ENCODE results near the gene CACNA1H.

Gene CACNA1H

GRCh38 chr16:1157639-1158455 is 4.9 kb downstream of the CACNA1H start:
- no peak for DNase-seq (ENCODE audit: low read depth in 2 of 2, low spot score in 1 of 2)

GRCh38 chr16:1158456-1159324 is 5.8 kb downstream of the CACNA1H start:
- no peak for DNase-seq (ENCODE audit: low read depth in 2 of 2, low spot score in 1 of 2)

- no peak for DNase-seq (ENCODE audit: low read depth in 2 of 2, low spot score in 1 of 2)
Measured at GRCh38 chr16:1159325-1159972, 6.5 kb downstream of the CACNA1H start.

- DNase-seq (ENCODE audit: low read depth in 2 of 2, low spot score in 1 of 2) = no peak
Measured at GRCh38 chr16:1159973-1160772, 7.3 kb downstream of the CACNA1H start.

- no peak for DNase-seq (ENCODE audit: low read depth in 2 of 2, low spot score in 1 of 2)
Measured at GRCh38 chr16:1160773-1161348, 8.0 kb downstream of the CACNA1H start.

- DNase-seq (ENCODE audit: low read depth in 2 of 2, low spot score in 1 of 2) = no peak
Measured at GRCh38 chr16:1162701-1163566, 10.0 kb downstream of the CACNA1H start.

- no peak for DNase-seq (ENCODE audit: low read depth in 2 of 2, low spot score in 1 of 2)
Measured at GRCh38 chr16:1163567-1164055, 10.7 kb downstream of the CACNA1H start.

GRCh38 chr16:1164382-1164781 is 11.5 kb downstream of the CACNA1H start:
- no peak for DNase-seq (ENCODE audit: low read depth in 2 of 2, low spot score in 1 of 2)

- no peak for DNase-seq (ENCODE audit: low read depth in 2 of 2, low spot score in 1 of 2)
Measured at GRCh38 chr16:1164975-1165374, 12.1 kb downstream of the CACNA1H start.

GRCh38 chr16:1165511-1165910 is 12.6 kb downstream of the CACNA1H start:
- no peak for DNase-seq (ENCODE audit: low read depth in 2 of 2, low spot score in 1 of 2)

- no peak for DNase-seq (ENCODE audit: low read depth in 2 of 2, low spot score in 1 of 2)
Measured at GRCh38 chr16:1167276-1168107, 14.6 kb downstream of the CACNA1H start.

GRCh38 chr16:1168837-1169236 is 15.9 kb downstream of the CACNA1H start:
- DNase-seq (ENCODE audit: low read depth in 2 of 2, low spot score in 1 of 2) = no peak

GRCh38 chr16:1169285-1170075 is 16.6 kb downstream of the CACNA1H start:
- no peak for DNase-seq (ENCODE audit: low read depth in 2 of 2, low spot score in 1 of 2)

GRCh38 chr16:1170076-1170418 is 17.1 kb downstream of the CACNA1H start:
- no peak for DNase-seq (ENCODE audit: low read depth in 2 of 2, low spot score in 1 of 2)

GRCh38 chr16:1171001-1171400 is 18.1 kb downstream of the CACNA1H start:
- no peak for DNase-seq (ENCODE audit: low read depth in 2 of 2, low spot score in 1 of 2)

GRCh38 chr16:1171854-1172428 is 19.0 kb downstream of the CACNA1H start:
- DNase-seq (ENCODE audit: low read depth in 2 of 2, low spot score in 1 of 2) = no peak

- no peak for DNase-seq (ENCODE audit: low read depth in 2 of 2, low spot score in 1 of 2)
Measured at GRCh38 chr16:1172651-1173050, 19.7 kb downstream of the CACNA1H start.

Data from stimulated activated CD8-positive, alpha-beta memory T cell treated with anti-CD3 and anti-CD28 coated beads, Interleukin-4, amount 100 ng/mL, for 4 hours (primary cell).